ENCODE measurements around the gene TSPAN19. TPM values are rescaled to one million over a fixed set of nuclear protein-coding genes. Genes with fewer than 3 reads are reported as not detected.

The TSPAN19 gene
- total and polyA plus RNA-seq, 12 donors, result 0.33 to 0.40 (median 0.34) TPM; not detected in 9

GRCh38 chr12:85057370-85057963 lies 21.4 kb upstream of the TSPAN19 start:
- 34 to 44% (median 43%) methylated on average over 2 of the region's 2 CpGs for WGBS, 4 donors
- Histone ChIP-seq H3K9me3 (replicated peaks in 1 of 3) (no peaks in the 10 kb centered on the region), H3K36me3 (replicated peaks in 1 of 2) (no peaks in the 10 kb centered on the region), H3K4me1 (replicated peaks in 1 of 2) (no peaks in the 10 kb centered on the region), H3K27me3 (no peaks in the 10 kb centered on the region), H3K27ac (no peak overlapping the region), H3K4me3 (no peak overlapping the region)
- peak; percentile 39 to 76 (median 54) for TF ChIP-seq CTCF (IDR thresholded peaks at IDR 0.05)
- no peak for TF ChIP-seq POLR2A (IDR thresholded peaks at IDR 0.05)
- peak in 5 of 7 donors; percentile 19 to 47 (median 31) for DNase-seq
- intact Hi-C loops (cut with DNase I), result no loop called here

GRCh38 chr12:85043829-85044228 lies 7.8 kb upstream of the TSPAN19 start:
- Histone ChIP-seq H3K4me3 (no peak overlapping the region), H3K9me3 (replicated peaks in 1 of 3) (no peaks in the 10 kb centered on the region), H3K27ac (no peak overlapping the region), H3K27me3 (peaks cover 3% of the 10 kb centered on the region), H3K4me1 (replicated peaks in 1 of 2) (no peaks in the 10 kb centered on the region), H3K36me3 (replicated peaks in 1 of 2) (no peaks in the 10 kb centered on the region)
- no peak for DNase-seq
- no peak for TF ChIP-seq CTCF (IDR thresholded peaks at IDR 0.05)
- intact Hi-C loops (cut with DNase I), result no loop called here

GRCh38 chr12:85041395-85041794 lies 5.3 kb upstream of the TSPAN19 start:
- no peaks in the 10 kb centered on the region for H3K9me3 ChIP-seq (replicated peaks in 1 of 3)
- no peak overlapping the region for H3K4me3 ChIP-seq
- no peaks in the 10 kb centered on the region for H3K36me3 ChIP-seq (replicated peaks in 1 of 2)
- no peaks in the 10 kb centered on the region for H3K4me1 ChIP-seq (replicated peaks in 1 of 2)
- no peak overlapping the region for H3K27ac ChIP-seq
- 26 to 44% (median 36%) methylated on average over 1 of the region's 1 CpG for WGBS, 4 donors
- DNase-seq, result no peak
- intact Hi-C loops (cut with DNase I), result no loop called here
- peaks cover 3% of the 10 kb centered on the region for H3K27me3 ChIP-seq
- no peak for TF ChIP-seq CTCF (IDR thresholded peaks at IDR 0.05)
- no peak for TF ChIP-seq POLR2A (IDR thresholded peaks at IDR 0.05)

GRCh38 chr12:85036733-85037132 lies 656 bp upstream of the TSPAN19 start:
- no peaks in the 10 kb centered on the region for H3K36me3 ChIP-seq (replicated peaks in 1 of 2)
- TF ChIP-seq CTCF (IDR thresholded peaks at IDR 0.05) (no peak), POLR2A (IDR thresholded peaks at IDR 0.05) (no peak)
- H3K27me3 ChIP-seq, result peaks cover 5% of the 10 kb centered on the region
- no peaks in the 10 kb centered on the region for H3K4me1 ChIP-seq (replicated peaks in 1 of 2)
- H3K4me3 ChIP-seq, result peak overlapping the region in 1 of 4 donors; percentile 41
- no peak for DNase-seq
- H3K9me3 ChIP-seq (replicated peaks in 1 of 3), result no peaks in the 10 kb centered on the region
- intact Hi-C loops (cut with DNase I), result no loop called here
- H3K27ac ChIP-seq, result no peak overlapping the region
- 10 to 21% (median 18%) methylated on average over 3 of the region's 3 CpGs for WGBS, 4 donors

Measured in adrenal gland (tissue), 12 donors.